HEK293 (cell line): ENCODE data around the gene ARHGEF11.

Experiments used
- CTCF ChIA-PET: fragments of 350-600 bp; formaldehyde crosslinking; extraction: SDS; loops from one replicate; lab custom pipeline; 2021; ENCODE audit warnings: antibody characterized with exemption; lab: Yijun Ruan, JAX
- POLR2A ChIA-PET: fragments of 300-600 bp; formaldehyde crosslinking; extraction: SDS; loops from one replicate; lab custom pipeline; 2020; ENCODE audit warnings: antibody characterized with exemption, inconsistent platforms; lab: Yijun Ruan, JAX
- H3K27ac ChIP-seq: fragments of 200-500 bp; sonication (Bioruptor generic); 2 replicates; pipeline ENCODE4 v1.5.1; 2014; ENCODE audit warnings: low read depth, low read length, control low read depth, inconsistent platforms; ENCODE audit errors: extremely low read depth
- H3K36me3 ChIP-seq, 2 experiments: fragments of 200-500 bp in 1 of 2; sonication (Bioruptor generic) in 1 of 2; 1 replicate in 1 of 2; 2 replicates in 1 of 2; pipeline ENCODE4 v1.5.1; 2014 to 2017; ENCODE audit warnings: inconsistent platforms in 2 of 2, low read length in 2 of 2; ENCODE audit not compliant: control insufficient read depth in 2 of 2, insufficient read depth in 1 of 2
- H3K4me1 ChIP-seq: fragments of 200-500 bp; sonication (Bioruptor generic); 2 replicates; pipeline ENCODE4 v1.5.1; 2014; ENCODE audit warnings: mild to moderate bottlenecking, low read length, inconsistent platforms; ENCODE audit not compliant: control insufficient read depth, insufficient read depth
- H3K4me3 ChIP-seq: 2 replicates; pipeline ENCODE4 v1.5.1; 2011; ENCODE audit warnings: low read depth, mild to moderate bottlenecking, control low read depth, low read length, moderate library complexity
- H3K9me3 ChIP-seq: fragments of 200-500 bp; sonication (Bioruptor generic); 2 replicates; pipeline ENCODE4 v1.5.1; 2014; ENCODE audit warnings: low read depth, low read length, inconsistent platforms; ENCODE audit not compliant: control insufficient read depth, insufficient read depth
- BCL11B ChIP-seq: fragments of 450-650 bp; formaldehyde crosslinking; IDR thresholded peaks from 2 replicates; pipeline ENCODE4 v1.5.1; 2016; ENCODE audit warnings: low read depth, missing biosample characterization, missing genetic modification characterization
- BCL6B ChIP-seq: fragments of 450-650 bp; formaldehyde crosslinking; IDR thresholded peaks from 2 replicates; pipeline ENCODE4 v1.5.1; 2017; ENCODE audit warnings: missing biosample characterization, missing genetic modification characterization
- ELK4 ChIP-seq: IDR thresholded peaks from 2 replicates; pipeline ENCODE4 v1.6.1; 2011; ENCODE audit warnings: mild to moderate bottlenecking, low read depth, low read length, borderline replicate concordance
- GLIS2 ChIP-seq: fragments of 450-650 bp; formaldehyde crosslinking; IDR thresholded peaks from 2 replicates; pipeline ENCODE4 v1.5.1; 2016; ENCODE audit warnings: missing biosample characterization, missing genetic modification characterization
- KLF1 ChIP-seq: fragments of 450-650 bp; formaldehyde crosslinking; IDR thresholded peaks from 2 replicates; pipeline ENCODE4 v1.5.1; 2016; ENCODE audit warnings: missing biosample characterization, missing genetic modification characterization
- KLF16 ChIP-seq: fragments of 450-650 bp; formaldehyde crosslinking; IDR thresholded peaks from 2 replicates; pipeline ENCODE4 v1.5.1; 2017; ENCODE audit warnings: missing biosample characterization, missing genetic modification characterization
- KLF8 ChIP-seq: fragments of 450-650 bp; formaldehyde crosslinking; IDR thresholded peaks from 2 replicates; pipeline ENCODE4 v1.5.1; 2016; ENCODE audit warnings: missing biosample characterization, missing genetic modification characterization
- KLF9 ChIP-seq: fragments of 450-650 bp; formaldehyde crosslinking; IDR thresholded peaks from 2 replicates; pipeline ENCODE4 v1.5.1; 2016; ENCODE audit warnings: missing biosample characterization, missing genetic modification characterization, low read depth
- SALL2 ChIP-seq: fragments of 450-650 bp; formaldehyde crosslinking; IDR thresholded peaks from 2 replicates; pipeline ENCODE4 v1.5.0; 2017; ENCODE audit warnings: missing biosample characterization, mild to moderate bottlenecking, missing genetic modification characterization, borderline replicate concordance
- SCRT2 ChIP-seq: fragments of 450-650 bp; formaldehyde crosslinking; IDR thresholded peaks from 2 replicates; pipeline ENCODE4 v1.5.1; 2016; ENCODE audit warnings: missing biosample characterization, missing genetic modification characterization
- SP2 ChIP-seq: fragments of 450-650 bp; formaldehyde crosslinking; IDR thresholded peaks from 2 replicates; pipeline ENCODE4 v1.5.1; 2016; ENCODE audit warnings: missing biosample characterization, missing genetic modification characterization
- SP7 ChIP-seq: fragments of 450-650 bp; formaldehyde crosslinking; IDR thresholded peaks from 2 replicates; pipeline ENCODE4 v1.5.1; 2016; ENCODE audit warnings: missing biosample characterization, missing genetic modification characterization
- TRIM28 ChIP-seq: IDR thresholded peaks from 2 replicates; pipeline ENCODE4 v1.6.1; 2011; ENCODE audit warnings: low read length, control low read depth, borderline replicate concordance
- ZBTB1 ChIP-seq: fragments of 450-650 bp; formaldehyde crosslinking; IDR thresholded peaks from 2 replicates; pipeline ENCODE4 v1.5.1; 2016; ENCODE audit warnings: missing biosample characterization, missing genetic modification characterization
- ZBTB17 ChIP-seq: fragments of 450-650 bp; formaldehyde crosslinking; IDR thresholded peaks from 2 replicates; pipeline ENCODE4 v1.5.1; 2016; ENCODE audit warnings: missing biosample characterization, missing genetic modification characterization
- ZBTB20 ChIP-seq: fragments of 450-650 bp; formaldehyde crosslinking; IDR thresholded peaks from 2 replicates; pipeline ENCODE4 v1.5.1; 2016; ENCODE audit warnings: missing biosample characterization, missing genetic modification characterization
- ZBTB26 ChIP-seq: fragments of 450-650 bp; formaldehyde crosslinking; optimal IDR thresholded peaks from 2 replicates; pipeline ENCODE3; 2016; ENCODE audit warnings: missing biosample characterization, mild to moderate bottlenecking, missing genetic modification characterization
- ZBTB44 ChIP-seq: fragments of 450-650 bp; IDR thresholded peaks from 2 replicates; pipeline ENCODE4 v1.5.1; 2018; ENCODE audit warnings: missing biosample characterization, mild to moderate bottlenecking, missing genetic modification characterization
- ZBTB48 ChIP-seq: fragments of 450-650 bp; formaldehyde crosslinking; IDR thresholded peaks from 2 replicates; pipeline ENCODE4 v1.5.1; 2016; ENCODE audit warnings: missing biosample characterization, missing genetic modification characterization
- ZBTB7A ChIP-seq: fragments of 450-650 bp; formaldehyde crosslinking; IDR thresholded peaks from 2 replicates; pipeline ENCODE4 v1.5.1; 2016; ENCODE audit warnings: low read depth, missing biosample characterization, missing genetic modification characterization
- ZBTB8A ChIP-seq: fragments of 450-650 bp; formaldehyde crosslinking; IDR thresholded peaks from 2 replicates; pipeline ENCODE4 v1.5.1; 2016; ENCODE audit warnings: missing biosample characterization, missing genetic modification characterization
- ZFHX2 ChIP-seq: fragments of 450-650 bp; formaldehyde crosslinking; conservative IDR thresholded peaks from 2 replicates; pipeline ENCODE4 v1.5.1; 2016; ENCODE audit warnings: missing biosample characterization, missing genetic modification characterization
- ZFP37 ChIP-seq: fragments of 450-650 bp; formaldehyde crosslinking; IDR thresholded peaks from 2 replicates; pipeline ENCODE4 v1.5.1; 2016; ENCODE audit warnings: missing biosample characterization, missing genetic modification characterization
- ZNF10 ChIP-seq: fragments of 450-650 bp; formaldehyde crosslinking; IDR thresholded peaks from 2 replicates; pipeline ENCODE4 v1.5.1; 2017; ENCODE audit warnings: missing biosample characterization, missing genetic modification characterization
- ZNF133 ChIP-seq: fragments of 450-650 bp; formaldehyde crosslinking; IDR thresholded peaks from 2 replicates; pipeline ENCODE4 v1.5.1; 2016; ENCODE audit warnings: missing biosample characterization, missing genetic modification characterization
- ZNF248 ChIP-seq: fragments of 450-650 bp; formaldehyde crosslinking; IDR thresholded peaks from 2 replicates; pipeline ENCODE4 v1.5.1; 2017; ENCODE audit warnings: missing biosample characterization, missing genetic modification characterization
- ZNF26 ChIP-seq: fragments of 450-650 bp; formaldehyde crosslinking; IDR thresholded peaks from 2 replicates; pipeline ENCODE4 v1.5.1; 2016; ENCODE audit warnings: missing biosample characterization, missing genetic modification characterization
- ZNF335 ChIP-seq: fragments of 450-650 bp; formaldehyde crosslinking; conservative IDR thresholded peaks from 2 replicates; pipeline ENCODE4 v1.5.1; 2016; ENCODE audit warnings: missing biosample characterization, missing genetic modification characterization
- ZNF600 ChIP-seq: fragments of 450-650 bp; formaldehyde crosslinking; IDR thresholded peaks from 2 replicates; pipeline ENCODE4 v1.5.1; 2016; ENCODE audit warnings: missing biosample characterization, missing genetic modification characterization
- ZNF654 ChIP-seq: fragments of 450-650 bp; formaldehyde crosslinking; IDR thresholded peaks from 2 replicates; pipeline ENCODE4 v1.5.1; 2016; ENCODE audit warnings: low read depth, missing biosample characterization, missing genetic modification characterization
- ZSCAN23 ChIP-seq: fragments of 450-650 bp; formaldehyde crosslinking; IDR thresholded peaks from 2 replicates; pipeline ENCODE4 v1.5.1; 2016; ENCODE audit warnings: missing biosample characterization, missing genetic modification characterization
- ZXDB ChIP-seq: fragments of 450-650 bp; formaldehyde crosslinking; IDR thresholded peaks from 2 replicates; pipeline ENCODE4 v1.5.1; 2016; ENCODE audit warnings: missing biosample characterization, missing genetic modification characterization

The ARHGEF11 gene

GRCh38 chr1:156927215-156928042 is 118.1 kb downstream of the ARHGEF11 start:
- CTCF ChIA-PET: interaction anchor here (0.6 to 11.9 kb wide), 42 partner anchors 8 to 303 kb away, joined by 3 to 199 read pairs (median 5); partner anchors contain the start of genes NTRK1, PEAR1 and PRCC
- no peaks in the 10 kb centered on the region; the same call in 1 of the 2 replicates for H3K4me1 ChIP-seq
- POLR2A ChIA-PET: interaction anchor here (0.7 to 1.4 kb wide), 5 partner anchors 35 to 238 kb away, joined by 3 to 4 read pairs (median 4); partner anchors contain the start of genes ISG20L2 and METTL25B
- H3K4me3 ChIP-seq: peak overlapping the region; percentile 33
- no peak overlapping the region; the same call in 1 of the 2 replicates for H3K27ac ChIP-seq
- no peaks in the 10 kb centered on the region for H3K36me3 ChIP-seq
- H3K9me3 ChIP-seq: no peaks in the 10 kb centered on the region
- TF ChIP-seq ZBTB8A (tag by site-specific recombination) (peak; percentile 65), SALL2 (tag by site-specific recombination) (no peak), ZNF600 (tag by site-specific recombination) (peak; percentile 91), ZSCAN23 (no peak), KLF1 (tag by site-specific recombination) (peak; percentile 92), ZFP37 (tag by site-specific recombination) (0 out of 2 replicates have a peak, but pooled peaks have one; percentile 51), ZNF248 (tag by site-specific recombination) (no peak), SP7 (tag by site-specific recombination) (peak; percentile 43), SCRT2 (tag by site-specific recombination) (0 out of 2 replicates have a peak, but pooled peaks have one; percentile 24), ZNF133 (no peak), KLF8 (tag by site-specific recombination) (peak; percentile 93), ZBTB44 (tag by site-specific recombination) (no peak), ZBTB48 (tag by site-specific recombination) (peak; percentile 61), BCL11B (tag by site-specific recombination) (0 out of 2 replicates have a peak, but pooled peaks have one; percentile 37), ZBTB20 (tag by site-specific recombination) (peak; percentile 15; the same call in 1 of the 2 replicates), ZNF10 (tag by site-specific recombination) (0 out of 2 replicates have a peak, but pooled peaks have one; percentile 17), ZNF335 (tag by site-specific recombination) (peak; percentile 86), KLF16 (tag by site-specific recombination) (peak; percentile 54; the same call in 1 of the 2 replicates), ELK4 (no peak), TRIM28 (no peak), ZXDB (tag by site-specific recombination) (peak; percentile 57; the same call in 1 of the 2 replicates), SP2 (tag by site-specific recombination) (peak; percentile 68), KLF9 (tag by site-specific recombination) (peak; percentile 84), BCL6B (tag by site-specific recombination) (no peak), ZBTB17 (peak; percentile 88), ZNF654 (tag by site-specific recombination) (peak; percentile 82), ZBTB1 (tag by site-specific recombination) (no peak), ZBTB7A (tag by site-specific recombination) (0 out of 2 replicates have a peak, but pooled peaks have one; percentile 52), ZNF26 (no peak), ZBTB26 (tag by site-specific recombination) (peak; percentile 67), ZFHX2 (tag by site-specific recombination) (peak; percentile 96), GLIS2 (tag by site-specific recombination) (peak; percentile 71)
